WTC11 (cell line): ENCODE data around the gene SMC1B. TPM values are rescaled to one million over a fixed set of nuclear protein-coding genes. Genes with fewer than 3 reads are reported as not detected.

Experiments
- ATAC-seq: fragments of 200-7000 bp; cut with Tn5 transposase; 2 replicates; pipeline ENCODE4 v1.10.0; 2021; ENCODE audit warnings: mild to moderate bottlenecking, moderate library complexity
- CTCF ChIA-PET: fragments of 300-600 bp; sonication (Branson Sonifier 250); formaldehyde crosslinking; loops from one replicate; lab custom pipeline; 2021; ENCODE audit warnings: antibody characterized with exemption; lab: Charles Lee
- POLR2A ChIA-PET: fragments of 350-600 bp; sonication (Branson Sonifier 250); formaldehyde crosslinking; loops from one replicate; lab custom pipeline; 2021; ENCODE audit warnings: antibody characterized with exemption; lab: Charles Lee
- DNase-seq: peaks from one replicate; pipeline ENCODE4 v3.0.0; 2021; ENCODE audit warnings: low spot score
- H3K27ac Mint-ChIP-seq: 2 replicates; pipeline ENCODE4 v1.8.0; 2021; ENCODE audit warnings: mixed read lengths
- H3K27me3 Mint-ChIP-seq: 2 replicates; pipeline ENCODE4 v1.8.0; 2021; ENCODE audit warnings: low read depth, mild to moderate bottlenecking, moderate library complexity, mixed read lengths
- H3K36me3 Mint-ChIP-seq: 2 replicates; pipeline ENCODE4 v1.8.0; 2021; ENCODE audit warnings: mixed read lengths
- H3K4me1 Mint-ChIP-seq: 2 replicates; pipeline ENCODE4 v1.8.0; 2022; ENCODE audit warnings: mixed read lengths
- H3K4me3 Mint-ChIP-seq: 2 replicates; pipeline ENCODE4 v1.8.0; 2021; ENCODE audit warnings: mild to moderate bottlenecking, moderate library complexity, mixed read lengths
- H3K9me3 Mint-ChIP-seq: 2 replicates; pipeline ENCODE4 v1.8.0; 2021; ENCODE audit warnings: mixed read lengths
- ELF4 ChIP-seq: sonication (generic); formaldehyde crosslinking; IDR thresholded peaks from 2 replicates; pipeline ENCODE4 v1.8.1; 2022; ENCODE audit warnings: low read depth, mild to moderate bottlenecking, moderate library complexity, missing genetic modification reagents
- EMX1 ChIP-seq: fragments of 250-450 bp; sonication (Bioruptor Pico); IDR thresholded peaks from 2 replicates; pipeline ENCODE4 v1.8.0; 2021; ENCODE audit warnings: mild to moderate bottlenecking
- FOXK1 ChIP-seq: sonication (generic); formaldehyde crosslinking; IDR thresholded peaks from 2 replicates; pipeline ENCODE4 v1.8.0; 2022; ENCODE audit warnings: mild to moderate bottlenecking, moderate library complexity, missing genetic modification reagents
- HMGA2 ChIP-seq: fragments of 250-450 bp; sonication (Bioruptor Pico); IDR thresholded peaks from 2 replicates; pipeline ENCODE4 v1.4.0; 2021; ENCODE audit warnings: mild to moderate bottlenecking, moderate library complexity
- IRF2 ChIP-seq: sonication (generic); formaldehyde crosslinking; IDR thresholded peaks from 2 replicates; pipeline ENCODE4 v1.8.0; 2022; ENCODE audit warnings: low read depth, missing genetic modification reagents, borderline replicate concordance
- KAT7 ChIP-seq: sonication (generic); formaldehyde crosslinking; IDR thresholded peaks from 2 replicates; pipeline ENCODE4 v1.8.1; 2023; ENCODE audit warnings: missing genetic modification reagents, mild to moderate bottlenecking, borderline replicate concordance
- MYBL2 ChIP-seq: sonication (generic); formaldehyde crosslinking; IDR thresholded peaks from 2 replicates; pipeline ENCODE4 v1.8.1; 2023; ENCODE audit warnings: mild to moderate bottlenecking, moderate library complexity, missing genetic modification reagents
- NFE2L1 ChIP-seq: sonication (generic); formaldehyde crosslinking; IDR thresholded peaks from 2 replicates; pipeline ENCODE4 v1.8.1; 2023; ENCODE audit warnings: missing genetic modification reagents
- NR1H2 ChIP-seq: sonication (generic); formaldehyde crosslinking; IDR thresholded peaks from 2 replicates; pipeline ENCODE4 v1.9.0; 2021; ENCODE audit warnings: mild to moderate bottlenecking, moderate library complexity, missing genetic modification reagents
- NR3C1 ChIP-seq: sonication (generic); formaldehyde crosslinking; conservative IDR thresholded peaks from 2 replicates; pipeline ENCODE4 v1.8.1; 2023; ENCODE audit warnings: low read depth, mild to moderate bottlenecking, missing genetic modification reagents
- RELA ChIP-seq: sonication (generic); formaldehyde crosslinking; IDR thresholded peaks from 2 replicates; pipeline ENCODE4 v1.8.1; 2022; ENCODE audit warnings: missing genetic modification reagents, mild to moderate bottlenecking, borderline replicate concordance
- RORB ChIP-seq: fragments of 250-450 bp; sonication (Bioruptor Pico); IDR thresholded peaks from 2 replicates; pipeline ENCODE4 v1.9.0; 2021; ENCODE audit warnings: mild to moderate bottlenecking
- SP1 ChIP-seq: sonication (generic); formaldehyde crosslinking; conservative IDR thresholded peaks from 2 replicates; pipeline ENCODE4 v1.8.1; 2022; ENCODE audit warnings: missing genetic modification reagents
- TEAD4 ChIP-seq: sonication (generic); formaldehyde crosslinking; IDR thresholded peaks from 2 replicates; pipeline ENCODE4 v1.8.0; 2022; ENCODE audit warnings: mild to moderate bottlenecking, missing genetic modification reagents
- ZNF396 ChIP-seq: fragments of 250-450 bp; sonication (Bioruptor Pico); IDR thresholded peaks from 2 replicates; pipeline ENCODE4 v1.8.0; 2021; ENCODE audit warnings: mild to moderate bottlenecking, moderate library complexity, borderline replicate concordance
- total RNA-seq: library from RNA; stranded (reverse); gene quantifications from 3 replicates; pipeline ENCODE4 v1.2.3, GENCODE V29; 2021
- TF ChIP-seq, protein P1 (sequence below): sonication (generic); formaldehyde crosslinking; IDR thresholded peaks from 2 replicates; pipeline ENCODE4 v1.8.1; 2023; ENCODE audit warnings: mild to moderate bottlenecking, missing genetic modification reagents, moderate library complexity
- TF ChIP-seq, protein P2 (sequence below): sonication (generic); formaldehyde crosslinking; IDR thresholded peaks from 2 replicates; pipeline ENCODE4 v1.8.1; 2023; ENCODE audit warnings: mild to moderate bottlenecking, missing genetic modification reagents, moderate library complexity
- TF ChIP-seq, protein P3 (sequence below): sonication (generic); formaldehyde crosslinking; IDR thresholded peaks from 2 replicates; pipeline ENCODE4 v1.8.1; 2022; ENCODE audit warnings: mild to moderate bottlenecking, moderate library complexity, missing genetic modification reagents
- TF ChIP-seq, protein P4 (sequence below): sonication (generic); formaldehyde crosslinking; IDR thresholded peaks from 2 replicates; pipeline ENCODE4 v1.8.1; 2023; ENCODE audit warnings: mild to moderate bottlenecking, missing genetic modification reagents
- TF ChIP-seq, protein P5 (sequence below): fragments of 200-600 bp; IDR thresholded peaks from 2 replicates; pipeline ENCODE4 v1.8.0; 2022; ENCODE audit warnings: antibody characterized with exemption
- TF ChIP-seq, protein P6 (sequence below): sonication (generic); formaldehyde crosslinking; IDR thresholded peaks from 2 replicates; pipeline ENCODE4 v1.8.0; 2023; ENCODE audit warnings: mild to moderate bottlenecking, missing genetic modification reagents

SMC1B gene
- total RNA-seq, 1 experiment from 2014 or later = 0.07 TPM

DNA sequence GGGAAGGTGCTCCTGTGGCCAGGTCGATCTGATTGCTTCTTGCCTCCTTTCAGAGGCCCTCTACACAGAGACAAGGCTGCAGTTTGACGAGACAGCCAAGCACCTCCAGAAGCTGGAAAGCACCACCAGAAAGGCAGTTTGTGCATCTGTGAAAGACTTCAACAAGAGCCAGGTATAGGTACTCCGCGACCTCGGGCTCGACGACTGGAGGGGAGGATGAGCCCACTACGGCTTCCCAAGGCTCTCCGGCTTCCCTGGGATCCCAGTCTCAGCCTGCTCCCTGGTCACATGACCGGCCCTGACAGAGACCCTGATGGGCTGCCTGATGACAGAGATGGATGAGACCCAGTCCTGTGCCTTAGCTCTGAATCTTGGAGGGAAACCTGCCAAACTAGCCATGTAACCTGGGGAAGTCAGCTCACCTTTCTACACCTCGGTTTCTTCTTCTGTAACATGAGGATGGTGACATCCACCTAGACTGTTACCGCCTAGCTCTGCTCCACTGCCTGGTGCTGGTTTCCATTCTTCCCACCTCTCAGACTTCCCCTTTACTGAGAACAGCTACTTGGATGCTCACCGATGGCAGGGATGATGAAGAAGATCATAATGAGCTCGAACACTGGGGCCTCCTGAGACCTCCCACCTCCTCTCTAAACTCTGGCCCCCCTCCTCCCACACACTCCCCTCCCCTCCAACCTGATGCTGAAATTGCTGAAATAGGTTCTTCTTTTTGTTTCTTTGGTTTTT is 9.0 kb upstream of the SMC1B start:
- no peaks in the 10 kb centered on the region; the same call in 1 of the 2 replicates for H3K27me3 Mint-ChIP-seq
- H3K9me3 Mint-ChIP-seq = peaks cover 22% of the 10 kb centered on the region
- TF ChIP-seq, protein P1, sequence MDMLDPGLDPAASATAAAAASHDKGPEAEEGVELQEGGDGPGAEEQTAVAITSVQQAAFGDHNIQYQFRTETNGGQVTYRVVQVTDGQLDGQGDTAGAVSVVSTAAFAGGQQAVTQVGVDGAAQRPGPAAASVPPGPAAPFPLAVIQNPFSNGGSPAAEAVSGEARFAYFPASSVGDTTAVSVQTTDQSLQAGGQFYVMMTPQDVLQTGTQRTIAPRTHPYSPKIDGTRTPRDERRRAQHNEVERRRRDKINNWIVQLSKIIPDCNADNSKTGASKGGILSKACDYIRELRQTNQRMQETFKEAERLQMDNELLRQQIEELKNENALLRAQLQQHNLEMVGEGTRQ (CRISPR knock-in tag) = peak; percentile 63
- TF ChIP-seq FOXK1 = no peak
- TF ChIP-seq IRF2 (CRISPR knock-in tag) = no peak
- TF ChIP-seq ELF4 (CRISPR knock-in tag) = no peak
- no peak for TF ChIP-seq RELA (CRISPR knock-in tag)
- TF ChIP-seq, protein P2, sequence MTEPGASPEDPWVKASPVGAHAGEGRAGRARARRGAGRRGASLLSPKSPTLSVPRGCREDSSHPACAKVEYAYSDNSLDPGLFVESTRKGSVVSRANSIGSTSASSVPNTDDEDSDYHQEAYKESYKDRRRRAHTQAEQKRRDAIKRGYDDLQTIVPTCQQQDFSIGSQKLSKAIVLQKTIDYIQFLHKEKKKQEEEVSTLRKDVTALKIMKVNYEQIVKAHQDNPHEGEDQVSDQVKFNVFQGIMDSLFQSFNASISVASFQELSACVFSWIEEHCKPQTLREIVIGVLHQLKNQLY (CRISPR knock-in tag) = no peak
- TF ChIP-seq NR1H2 (CRISPR knock-in tag) = no peak
- H3K27ac Mint-ChIP-seq = no peak overlapping the region
- peaks cover 4% of the 10 kb centered on the region for H3K4me1 Mint-ChIP-seq
- ChIA-PET POLR2A (interaction anchor here (0.6 to 1.4 kb wide), 2 partner anchors 10 to 233 kb away, joined by 3 to 4 read pairs; no protein-coding TSS in a partner anchor), CTCF (interaction anchor here (1.2 to 2.6 kb wide), 3 partner anchors 9 to 48 kb away, joined by 3 to 7 read pairs (median 3); partner anchors contain the start of genes RIBC2 and SMC1B)
- H3K36me3 Mint-ChIP-seq = peaks cover 6% of the 10 kb centered on the region
- no peak for DNase-seq
- H3K4me3 Mint-ChIP-seq = no peak overlapping the region
- ATAC-seq = no peak

DNA sequence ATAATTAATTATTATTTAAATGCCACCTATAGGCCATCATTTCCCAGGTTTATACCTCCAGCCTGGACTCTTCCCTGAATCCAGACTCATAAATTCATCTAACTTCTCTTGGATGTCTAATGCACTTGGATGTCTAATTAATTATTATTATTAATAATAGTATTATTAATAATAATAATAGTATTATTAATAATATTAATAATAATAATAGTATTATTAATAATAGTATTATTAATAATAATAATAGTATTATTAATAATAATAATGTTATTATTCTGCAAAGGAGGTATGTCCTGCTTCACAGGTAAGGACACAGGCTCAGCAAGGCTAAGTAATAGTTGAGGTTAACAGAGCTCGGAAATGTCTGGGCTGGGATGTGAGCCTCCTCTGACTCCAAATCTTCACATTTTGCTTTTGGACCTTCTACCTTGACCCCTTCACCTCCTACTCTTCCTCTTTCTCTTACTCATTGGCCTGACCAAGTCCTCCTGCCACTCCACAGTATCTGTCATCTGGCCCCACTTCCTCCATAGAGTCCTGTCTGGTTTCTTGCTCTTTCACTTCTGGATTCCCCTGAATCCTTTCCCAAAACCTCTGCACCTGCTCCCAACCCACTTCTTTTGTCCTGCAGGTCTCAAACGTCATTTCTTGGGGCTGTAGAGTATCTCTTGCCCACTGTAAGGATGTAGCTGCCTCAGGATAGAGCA is 8.1 kb upstream of the SMC1B start:
- CTCF ChIA-PET = interaction anchor here (1.3 to 2.6 kb wide), 2 partner anchors 8 to 15 kb away, joined by 3 to 7 read pairs; partner anchors contain the start of genes RIBC2 and SMC1B

DNA sequence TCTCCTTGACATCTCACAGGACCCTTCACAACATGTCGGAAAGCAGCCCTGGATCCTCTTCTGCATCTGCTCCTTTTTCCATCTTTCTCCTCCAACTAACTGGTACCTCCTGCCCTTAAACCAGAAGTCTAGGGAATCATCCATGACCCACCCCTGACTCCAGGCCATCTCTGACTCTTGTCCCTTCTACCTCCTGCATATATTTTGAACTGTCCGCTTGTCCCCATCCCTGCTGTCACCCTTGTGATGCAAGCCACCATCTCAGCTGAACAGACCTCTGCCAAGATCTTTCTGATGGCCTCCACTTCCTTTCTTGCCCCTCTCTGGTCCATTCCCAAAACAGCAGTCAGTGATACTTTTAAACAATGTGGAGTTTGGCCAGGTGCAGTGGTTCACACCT is 7.1 kb upstream of the SMC1B start:
- ChIA-PET POLR2A (no interaction called here), CTCF (no interaction called here)
- peaks cover 8% of the 10 kb centered on the region for H3K9me3 Mint-ChIP-seq
- H3K27me3 Mint-ChIP-seq = peaks cover 2% of the 10 kb centered on the region
- ATAC-seq = no peak
- no peak for DNase-seq
- H3K4me3 Mint-ChIP-seq = no peak overlapping the region
- H3K4me1 Mint-ChIP-seq = peaks cover 4% of the 10 kb centered on the region
- no peak overlapping the region for H3K27ac Mint-ChIP-seq
- no peaks in the 10 kb centered on the region; the same call in 1 of the 2 replicates for H3K36me3 Mint-ChIP-seq
- TF ChIP-seq EMX1 (CRISPR knock-in tag) = no peak
- no peak for TF ChIP-seq SP1 (CRISPR knock-in tag)
- TF ChIP-seq NR1H2 (CRISPR knock-in tag) = no peak
- TF ChIP-seq, protein P3, sequence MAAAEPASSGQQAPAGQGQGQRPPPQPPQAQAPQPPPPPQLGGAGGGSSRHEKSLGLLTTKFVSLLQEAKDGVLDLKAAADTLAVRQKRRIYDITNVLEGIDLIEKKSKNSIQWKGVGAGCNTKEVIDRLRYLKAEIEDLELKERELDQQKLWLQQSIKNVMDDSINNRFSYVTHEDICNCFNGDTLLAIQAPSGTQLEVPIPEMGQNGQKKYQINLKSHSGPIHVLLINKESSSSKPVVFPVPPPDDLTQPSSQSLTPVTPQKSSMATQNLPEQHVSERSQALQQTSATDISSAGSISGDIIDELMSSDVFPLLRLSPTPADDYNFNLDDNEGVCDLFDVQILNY (CRISPR knock-in tag) = no peak
- TF ChIP-seq KAT7 = no peak
- TF ChIP-seq, protein P4, sequence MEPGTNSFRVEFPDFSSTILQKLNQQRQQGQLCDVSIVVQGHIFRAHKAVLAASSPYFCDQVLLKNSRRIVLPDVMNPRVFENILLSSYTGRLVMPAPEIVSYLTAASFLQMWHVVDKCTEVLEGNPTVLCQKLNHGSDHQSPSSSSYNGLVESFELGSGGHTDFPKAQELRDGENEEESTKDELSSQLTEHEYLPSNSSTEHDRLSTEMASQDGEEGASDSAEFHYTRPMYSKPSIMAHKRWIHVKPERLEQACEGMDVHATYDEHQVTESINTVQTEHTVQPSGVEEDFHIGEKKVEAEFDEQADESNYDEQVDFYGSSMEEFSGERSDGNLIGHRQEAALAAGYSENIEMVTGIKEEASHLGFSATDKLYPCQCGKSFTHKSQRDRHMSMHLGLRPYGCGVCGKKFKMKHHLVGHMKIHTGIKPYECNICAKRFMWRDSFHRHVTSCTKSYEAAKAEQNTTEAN (CRISPR knock-in tag) = no peak
- TF ChIP-seq NFE2L1 (CRISPR knock-in tag) = no peak
- TF ChIP-seq TEAD4 (CRISPR knock-in tag) = no peak
- no peak for TF ChIP-seq NR3C1
- TF ChIP-seq, protein P5, sequence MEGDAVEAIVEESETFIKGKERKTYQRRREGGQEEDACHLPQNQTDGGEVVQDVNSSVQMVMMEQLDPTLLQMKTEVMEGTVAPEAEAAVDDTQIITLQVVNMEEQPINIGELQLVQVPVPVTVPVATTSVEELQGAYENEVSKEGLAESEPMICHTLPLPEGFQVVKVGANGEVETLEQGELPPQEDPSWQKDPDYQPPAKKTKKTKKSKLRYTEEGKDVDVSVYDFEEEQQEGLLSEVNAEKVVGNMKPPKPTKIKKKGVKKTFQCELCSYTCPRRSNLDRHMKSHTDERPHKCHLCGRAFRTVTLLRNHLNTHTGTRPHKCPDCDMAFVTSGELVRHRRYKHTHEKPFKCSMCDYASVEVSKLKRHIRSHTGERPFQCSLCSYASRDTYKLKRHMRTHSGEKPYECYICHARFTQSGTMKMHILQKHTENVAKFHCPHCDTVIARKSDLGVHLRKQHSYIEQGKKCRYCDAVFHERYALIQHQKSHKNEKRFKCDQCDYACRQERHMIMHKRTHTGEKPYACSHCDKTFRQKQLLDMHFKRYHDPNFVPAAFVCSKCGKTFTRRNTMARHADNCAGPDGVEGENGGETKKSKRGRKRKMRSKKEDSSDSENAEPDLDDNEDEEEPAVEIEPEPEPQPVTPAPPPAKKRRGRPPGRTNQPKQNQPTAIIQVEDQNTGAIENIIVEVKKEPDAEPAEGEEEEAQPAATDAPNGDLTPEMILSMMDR = no peak
- TF ChIP-seq ZNF396 (CRISPR knock-in tag) = no peak
- TF ChIP-seq, protein P6, sequence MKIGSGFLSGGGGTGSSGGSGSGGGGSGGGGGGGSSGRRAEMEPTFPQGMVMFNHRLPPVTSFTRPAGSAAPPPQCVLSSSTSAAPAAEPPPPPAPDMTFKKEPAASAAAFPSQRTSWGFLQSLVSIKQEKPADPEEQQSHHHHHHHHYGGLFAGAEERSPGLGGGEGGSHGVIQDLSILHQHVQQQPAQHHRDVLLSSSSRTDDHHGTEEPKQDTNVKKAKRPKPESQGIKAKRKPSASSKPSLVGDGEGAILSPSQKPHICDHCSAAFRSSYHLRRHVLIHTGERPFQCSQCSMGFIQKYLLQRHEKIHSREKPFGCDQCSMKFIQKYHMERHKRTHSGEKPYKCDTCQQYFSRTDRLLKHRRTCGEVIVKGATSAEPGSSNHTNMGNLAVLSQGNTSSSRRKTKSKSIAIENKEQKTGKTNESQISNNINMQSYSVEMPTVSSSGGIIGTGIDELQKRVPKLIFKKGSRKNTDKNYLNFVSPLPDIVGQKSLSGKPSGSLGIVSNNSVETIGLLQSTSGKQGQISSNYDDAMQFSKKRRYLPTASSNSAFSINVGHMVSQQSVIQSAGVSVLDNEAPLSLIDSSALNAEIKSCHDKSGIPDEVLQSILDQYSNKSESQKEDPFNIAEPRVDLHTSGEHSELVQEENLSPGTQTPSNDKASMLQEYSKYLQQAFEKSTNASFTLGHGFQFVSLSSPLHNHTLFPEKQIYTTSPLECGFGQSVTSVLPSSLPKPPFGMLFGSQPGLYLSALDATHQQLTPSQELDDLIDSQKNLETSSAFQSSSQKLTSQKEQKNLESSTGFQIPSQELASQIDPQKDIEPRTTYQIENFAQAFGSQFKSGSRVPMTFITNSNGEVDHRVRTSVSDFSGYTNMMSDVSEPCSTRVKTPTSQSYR (CRISPR knock-in tag) = no peak
- no peak for TF ChIP-seq RORB (CRISPR knock-in tag)
- no peak for TF ChIP-seq MYBL2

More for the DNA sequence above, 8.1 kb upstream of the SMC1B start:
- Mint-ChIP-seq H3K36me3 (peaks cover 4% of the 10 kb centered on the region), H3K4me1 (peaks cover 4% of the 10 kb centered on the region), H3K27me3 (no peaks in the 10 kb centered on the region; the same call in 1 of the 2 replicates), H3K4me3 (no peak overlapping the region), H3K9me3 (peaks cover 14% of the 10 kb centered on the region)
- ATAC-seq (no peak), DNase-seq (no peak)
- POLR2A ChIA-PET = no interaction called here
- peak; percentile 98 for TF ChIP-seq HMGA2 (CRISPR knock-in tag)
- TF ChIP-seq, protein P1 (CRISPR knock-in tag) = no peak
- TF ChIP-seq, all 79 proteins: peak for 1
- no peak overlapping the region for H3K27ac Mint-ChIP-seq
